ENCODE measurements around the gene OR52B2.
"Not testable (repeated sequence)": the region's sequence is repeated elsewhere in the genome, so short reads cannot be mapped to it uniquely, and the experiment has no call there.

GRCh38 chr11:6143737-6144136, 26.4 kb downstream of the OR52B2 start:
- TF ChIP-seq CTCF (IDR thresholded peaks at IDR 0.05; ENCODE audit: low read length); EZH2 (IDR thresholded peaks at IDR 0.05; ENCODE audit: borderline replicate concordance, low read length): not testable (repeated sequence)
